OCI-LY1 (cell line): ENCODE results near the gene AGBL1.

Source experiments
- EZH2 ChIP-seq: fragments of 200-600 bp; sonication (generic), shearing (Covaris generic); IDR thresholded peaks from 2 replicates; pipeline ENCODE4 v1.8.0; 2017; ENCODE audit warnings: borderline replicate concordance, mixed run types, mild to moderate bottlenecking, antibody characterized with exemption, low read length, moderate library complexity, mixed read lengths
- TF ChIP-seq, protein P1 (sequence below): fragments of 200-600 bp; sonication (generic), shearing (Covaris generic); IDR thresholded peaks from 2 replicates; pipeline ENCODE4 v1.5.1; 2017; ENCODE audit warnings: mild to moderate bottlenecking, antibody characterized with exemption, low read length, moderate library complexity, mixed read lengths

DNA sequence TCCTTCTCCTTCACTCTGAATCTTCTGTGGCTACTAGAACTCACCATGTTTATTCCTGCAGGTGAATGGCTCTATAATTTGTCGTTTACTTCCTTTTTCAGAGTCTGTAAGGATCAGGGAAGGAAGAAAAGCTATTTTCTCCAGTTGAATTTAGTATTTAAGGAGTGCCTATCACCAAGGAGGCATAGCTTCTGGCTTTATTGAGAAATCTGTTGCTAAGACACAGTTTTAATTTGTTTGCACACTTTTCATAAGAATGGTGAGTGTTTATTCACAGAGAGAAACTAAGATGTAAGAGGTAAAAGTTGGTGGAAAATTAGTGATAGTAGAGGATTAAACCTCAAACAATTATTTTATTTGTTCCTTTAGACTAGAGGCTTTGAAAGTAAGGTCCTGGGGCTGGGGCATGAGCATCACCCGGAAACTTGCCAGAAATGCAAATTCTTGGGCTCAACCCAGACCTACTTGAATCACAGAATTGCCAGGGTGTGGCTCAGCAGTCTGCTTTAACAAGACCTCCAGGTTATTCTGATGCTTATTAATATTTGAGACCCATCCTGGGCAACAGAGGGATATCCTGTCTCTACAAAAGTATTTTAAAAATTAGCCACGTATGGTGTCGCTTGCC lies 461.3 kb downstream of the AGBL1 start:
- TF ChIP-seq, protein P1, sequence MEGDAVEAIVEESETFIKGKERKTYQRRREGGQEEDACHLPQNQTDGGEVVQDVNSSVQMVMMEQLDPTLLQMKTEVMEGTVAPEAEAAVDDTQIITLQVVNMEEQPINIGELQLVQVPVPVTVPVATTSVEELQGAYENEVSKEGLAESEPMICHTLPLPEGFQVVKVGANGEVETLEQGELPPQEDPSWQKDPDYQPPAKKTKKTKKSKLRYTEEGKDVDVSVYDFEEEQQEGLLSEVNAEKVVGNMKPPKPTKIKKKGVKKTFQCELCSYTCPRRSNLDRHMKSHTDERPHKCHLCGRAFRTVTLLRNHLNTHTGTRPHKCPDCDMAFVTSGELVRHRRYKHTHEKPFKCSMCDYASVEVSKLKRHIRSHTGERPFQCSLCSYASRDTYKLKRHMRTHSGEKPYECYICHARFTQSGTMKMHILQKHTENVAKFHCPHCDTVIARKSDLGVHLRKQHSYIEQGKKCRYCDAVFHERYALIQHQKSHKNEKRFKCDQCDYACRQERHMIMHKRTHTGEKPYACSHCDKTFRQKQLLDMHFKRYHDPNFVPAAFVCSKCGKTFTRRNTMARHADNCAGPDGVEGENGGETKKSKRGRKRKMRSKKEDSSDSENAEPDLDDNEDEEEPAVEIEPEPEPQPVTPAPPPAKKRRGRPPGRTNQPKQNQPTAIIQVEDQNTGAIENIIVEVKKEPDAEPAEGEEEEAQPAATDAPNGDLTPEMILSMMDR, result no peak
- TF ChIP-seq EZH2, result no peak
